ENCODE results near the gene PDZRN3.

PDZRN3 gene

GRCh38 chr3:73461547-73461946 is 163.2 kb downstream of the PDZRN3 start:
- no peak for ATAC-seq (ENCODE audit: low read depth)
- TF ChIP-seq, protein P1, sequence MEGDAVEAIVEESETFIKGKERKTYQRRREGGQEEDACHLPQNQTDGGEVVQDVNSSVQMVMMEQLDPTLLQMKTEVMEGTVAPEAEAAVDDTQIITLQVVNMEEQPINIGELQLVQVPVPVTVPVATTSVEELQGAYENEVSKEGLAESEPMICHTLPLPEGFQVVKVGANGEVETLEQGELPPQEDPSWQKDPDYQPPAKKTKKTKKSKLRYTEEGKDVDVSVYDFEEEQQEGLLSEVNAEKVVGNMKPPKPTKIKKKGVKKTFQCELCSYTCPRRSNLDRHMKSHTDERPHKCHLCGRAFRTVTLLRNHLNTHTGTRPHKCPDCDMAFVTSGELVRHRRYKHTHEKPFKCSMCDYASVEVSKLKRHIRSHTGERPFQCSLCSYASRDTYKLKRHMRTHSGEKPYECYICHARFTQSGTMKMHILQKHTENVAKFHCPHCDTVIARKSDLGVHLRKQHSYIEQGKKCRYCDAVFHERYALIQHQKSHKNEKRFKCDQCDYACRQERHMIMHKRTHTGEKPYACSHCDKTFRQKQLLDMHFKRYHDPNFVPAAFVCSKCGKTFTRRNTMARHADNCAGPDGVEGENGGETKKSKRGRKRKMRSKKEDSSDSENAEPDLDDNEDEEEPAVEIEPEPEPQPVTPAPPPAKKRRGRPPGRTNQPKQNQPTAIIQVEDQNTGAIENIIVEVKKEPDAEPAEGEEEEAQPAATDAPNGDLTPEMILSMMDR (IDR thresholded peaks at IDR 0.05; ENCODE audit: poor library complexity, severe bottlenecking), result no peak
- H3K27ac ChIP-seq (ENCODE audit: poor library complexity, severe bottlenecking), result no peak overlapping the region

GRCh38 chr3:73459711-73460110 is 165.0 kb downstream of the PDZRN3 start:
- Histone ChIP-seq H3K27me3 (ENCODE audit: insufficient read depth, poor library complexity, severe bottlenecking) (no peaks in the 10 kb centered on the region), H3K36me3 (ENCODE audit: low read depth) (no peaks in the 10 kb centered on the region), H3K4me3 (ENCODE audit: severe bottlenecking) (no peak overlapping the region), H3K4me1 (ENCODE audit: insufficient read depth, poor library complexity, severe bottlenecking) (no peaks in the 10 kb centered on the region), H3K27ac (ENCODE audit: poor library complexity, severe bottlenecking) (no peak overlapping the region), H3K9me3 (ENCODE audit: severe bottlenecking) (no peaks in the 10 kb centered on the region)
- no peak for DNase-seq (ENCODE audit: low spot score)
- ATAC-seq (ENCODE audit: low read depth), result no peak
- TF ChIP-seq, protein P1 (IDR thresholded peaks at IDR 0.05; ENCODE audit: poor library complexity, severe bottlenecking), result no peak

More at GRCh38 chr3:73461547-73461946, 163.2 kb downstream of the PDZRN3 start:
- H3K27me3 ChIP-seq (ENCODE audit: insufficient read depth, poor library complexity, severe bottlenecking), result no peaks in the 10 kb centered on the region
- H3K4me1 ChIP-seq (ENCODE audit: insufficient read depth, poor library complexity, severe bottlenecking), result no peaks in the 10 kb centered on the region
- H3K36me3 ChIP-seq (ENCODE audit: low read depth), result no peaks in the 10 kb centered on the region
- H3K4me3 ChIP-seq (ENCODE audit: severe bottlenecking), result no peak overlapping the region
- no peak for DNase-seq (ENCODE audit: low spot score)
- H3K9me3 ChIP-seq (ENCODE audit: severe bottlenecking), result no peaks in the 10 kb centered on the region

DNA sequence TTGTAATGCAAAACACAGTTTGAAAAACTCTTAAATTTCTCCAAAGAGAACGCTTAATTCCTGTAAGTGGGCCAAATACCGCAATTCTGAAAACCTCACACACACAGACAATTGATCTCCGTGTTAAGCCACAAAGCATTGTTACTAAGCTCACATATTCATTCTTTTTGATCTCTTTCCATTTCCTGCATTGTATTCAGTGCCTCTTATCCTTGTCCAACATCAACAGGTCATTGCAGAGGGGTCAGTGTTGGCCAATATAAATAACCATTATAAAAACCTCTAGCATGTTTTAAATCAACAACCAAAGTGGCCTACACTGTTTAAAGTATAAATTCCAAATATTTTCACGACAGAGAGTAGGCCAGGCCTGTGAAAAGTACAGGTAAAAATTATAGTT is 171.1 kb downstream of the PDZRN3 start:
- Histone ChIP-seq H3K36me3 (ENCODE audit: low read depth) (no peaks in the 10 kb centered on the region), H3K4me3 (ENCODE audit: severe bottlenecking) (no peak overlapping the region), H3K9me3 (ENCODE audit: severe bottlenecking) (no peaks in the 10 kb centered on the region), H3K27me3 (ENCODE audit: insufficient read depth, poor library complexity, severe bottlenecking) (peaks cover 3% of the 10 kb centered on the region), H3K27ac (ENCODE audit: poor library complexity, severe bottlenecking) (no peak overlapping the region), H3K4me1 (ENCODE audit: insufficient read depth, poor library complexity, severe bottlenecking) (no peaks in the 10 kb centered on the region)
- ATAC-seq (ENCODE audit: low read depth), result no peak
- TF ChIP-seq, protein P1 (IDR thresholded peaks at IDR 0.05; ENCODE audit: poor library complexity, severe bottlenecking), result no peak
- DNase-seq (ENCODE audit: low spot score), result no peak

- no peak overlapping the region for H3K27ac ChIP-seq (ENCODE audit: poor library complexity, severe bottlenecking)
- peaks cover 12% of the 10 kb centered on the region for H3K27me3 ChIP-seq (ENCODE audit: insufficient read depth, poor library complexity, severe bottlenecking)
- no peak for ATAC-seq (ENCODE audit: low read depth)
- DNase-seq (ENCODE audit: low spot score), result no peak
- no peak overlapping the region for H3K4me3 ChIP-seq (ENCODE audit: severe bottlenecking)
- no peaks in the 10 kb centered on the region for H3K36me3 ChIP-seq (ENCODE audit: low read depth)
- no peaks in the 10 kb centered on the region for H3K9me3 ChIP-seq (ENCODE audit: severe bottlenecking)
- H3K4me1 ChIP-seq (ENCODE audit: insufficient read depth, poor library complexity, severe bottlenecking), result no peaks in the 10 kb centered on the region
- TF ChIP-seq, protein P1 (IDR thresholded peaks at IDR 0.05; ENCODE audit: poor library complexity, severe bottlenecking), result no peak
Observed at GRCh38 chr3:73452729-73453128, 172.0 kb downstream of the PDZRN3 start.

- Histone ChIP-seq H3K9me3 (ENCODE audit: severe bottlenecking) (no peaks in the 10 kb centered on the region), H3K27ac (ENCODE audit: poor library complexity, severe bottlenecking) (no peak overlapping the region), H3K36me3 (ENCODE audit: low read depth) (no peaks in the 10 kb centered on the region), H3K4me3 (ENCODE audit: severe bottlenecking) (no peak overlapping the region), H3K4me1 (ENCODE audit: insufficient read depth, poor library complexity, severe bottlenecking) (no peaks in the 10 kb centered on the region), H3K27me3 (ENCODE audit: insufficient read depth, poor library complexity, severe bottlenecking) (peaks cover 12% of the 10 kb centered on the region)
- ATAC-seq (ENCODE audit: low read depth), result no peak
- DNase-seq (ENCODE audit: low spot score), result no peak
- TF ChIP-seq, protein P1 (IDR thresholded peaks at IDR 0.05; ENCODE audit: poor library complexity, severe bottlenecking), result no peak
Observed at GRCh38 chr3:73451301-73451944, 173.3 kb downstream of the PDZRN3 start.
